GM21619 (cell line): Measurements from ENCODE around the gene CHI3L1.

Experiments used
- ATAC-seq: cut with Tn5 transposase; IDR thresholded peaks from one replicate; pipeline ENCODE4 v1.9.1; 2021; ENCODE audit not compliant: unreplicated experiment

CHI3L1 gene

DNA sequence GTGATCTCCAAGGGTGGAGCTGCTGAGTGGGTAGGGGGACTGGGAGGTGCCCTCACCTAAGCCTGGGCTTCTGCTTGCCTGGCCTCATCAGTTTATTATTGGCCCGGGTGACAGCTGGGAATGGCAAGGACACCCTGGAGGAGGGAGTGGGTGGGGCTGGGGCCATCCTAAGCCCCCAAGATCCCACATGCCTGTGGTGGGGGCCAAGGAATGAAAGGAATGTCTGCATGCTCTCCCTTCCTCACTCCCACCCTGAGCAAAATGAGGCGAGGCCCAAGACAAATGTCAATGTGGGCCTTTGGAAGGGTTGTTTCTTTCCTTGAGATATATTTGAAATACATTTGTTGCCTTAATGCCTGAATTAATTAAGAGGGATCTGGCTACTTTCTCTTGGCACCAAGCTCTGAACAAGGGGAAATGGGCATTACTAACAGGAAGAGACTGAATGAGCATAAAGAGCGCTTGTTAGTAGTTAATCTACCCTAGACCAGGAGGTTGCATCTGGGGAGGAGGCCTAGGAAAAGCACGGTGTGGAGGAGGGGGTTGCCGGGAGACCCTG is 19.7 kb upstream of the CHI3L1 start:
- ATAC-seq, result no peak

DNA sequence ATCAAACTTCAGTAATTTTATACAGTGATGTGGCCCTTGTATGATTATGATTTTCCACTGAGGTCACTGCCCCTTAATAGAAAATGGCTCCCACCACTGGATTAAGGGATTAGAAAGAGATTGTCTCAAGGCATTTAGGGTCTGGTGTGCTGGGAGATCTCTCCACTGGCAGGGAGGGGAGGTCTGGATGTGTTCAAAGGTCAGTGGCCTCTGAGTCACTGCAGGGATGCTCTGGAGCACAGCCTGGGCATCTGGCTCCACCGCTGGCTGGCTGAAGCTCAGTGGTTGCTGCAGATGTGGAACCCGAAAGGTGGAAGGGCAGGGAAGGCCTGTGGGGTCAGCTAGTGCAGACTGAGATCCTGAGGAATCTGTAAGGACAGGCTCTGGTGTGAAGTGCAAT is 18.3 kb upstream of the CHI3L1 start:
- ATAC-seq, result no peak

DNA sequence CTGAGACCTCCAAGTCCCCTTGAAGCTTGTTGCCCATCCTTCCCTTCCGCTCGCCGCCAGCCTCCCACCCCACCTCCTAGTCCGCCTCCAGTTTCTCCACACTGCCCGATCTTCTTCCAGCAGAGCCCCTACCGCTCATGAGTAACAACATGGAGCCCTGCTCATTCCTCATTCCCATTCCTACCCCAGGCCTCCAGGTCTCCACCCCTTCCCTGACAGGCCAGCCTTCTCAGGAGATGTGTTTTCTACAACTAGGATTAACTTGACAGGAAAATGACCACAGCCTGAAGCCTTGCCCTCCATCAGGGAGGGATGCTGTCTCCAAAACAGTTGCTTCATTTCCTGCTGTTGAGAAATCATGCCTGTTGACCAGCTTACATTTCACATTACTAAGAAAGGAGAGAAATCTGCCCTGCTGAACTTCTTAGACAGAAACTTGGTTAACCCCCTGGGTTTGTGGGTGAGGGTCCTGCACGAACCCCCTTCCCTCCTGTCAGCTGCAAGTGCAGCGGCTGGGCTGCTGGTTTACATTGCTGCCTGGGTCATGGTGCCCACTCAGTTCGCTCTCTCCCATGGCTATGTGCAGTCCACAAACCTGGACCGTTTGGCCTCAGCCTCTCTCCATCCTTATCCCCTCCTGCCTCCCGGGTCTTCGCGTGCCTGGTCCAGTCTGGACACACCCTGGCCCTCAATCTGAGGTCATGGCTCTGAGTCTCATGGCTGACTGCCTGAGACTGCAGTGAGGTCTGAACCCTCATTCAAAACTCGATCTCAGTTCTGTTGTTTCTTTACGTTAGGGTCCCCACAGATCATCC is 16.1 kb upstream of the CHI3L1 start:
- no peak for ATAC-seq

DNA sequence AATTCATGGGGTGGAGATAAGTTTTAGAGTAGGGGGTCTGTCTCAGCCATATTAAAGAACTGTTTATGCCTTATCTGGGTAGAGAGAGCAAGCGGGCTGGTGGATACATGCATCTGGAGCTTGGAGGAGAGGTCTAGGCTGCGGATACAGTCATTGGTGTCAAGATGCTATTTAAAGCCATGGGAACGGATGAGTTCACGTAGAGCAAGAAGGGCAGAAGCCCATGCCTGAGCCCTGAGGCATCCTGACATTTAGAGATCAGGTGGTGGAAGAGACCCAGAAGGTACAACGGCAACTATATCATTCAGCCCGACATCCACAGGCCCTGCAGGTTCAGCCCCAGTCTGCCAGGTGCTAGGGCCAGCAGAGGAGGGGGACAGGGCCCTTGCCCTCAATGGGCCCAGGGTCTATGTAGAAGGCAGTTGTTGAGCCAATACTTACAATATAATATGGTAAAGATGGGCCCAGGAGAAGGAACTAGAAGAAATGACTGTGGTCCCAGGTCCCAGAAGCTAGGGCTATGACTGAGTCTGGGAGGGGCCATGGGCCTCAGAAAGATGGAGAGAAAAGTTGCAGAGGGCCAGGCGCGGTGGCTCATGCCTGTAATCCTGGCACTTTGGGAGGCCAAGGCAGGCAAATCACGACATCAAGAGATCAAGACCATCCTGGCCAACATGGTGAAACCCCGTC is 15.2 kb upstream of the CHI3L1 start:
- no peak for ATAC-seq

DNA sequence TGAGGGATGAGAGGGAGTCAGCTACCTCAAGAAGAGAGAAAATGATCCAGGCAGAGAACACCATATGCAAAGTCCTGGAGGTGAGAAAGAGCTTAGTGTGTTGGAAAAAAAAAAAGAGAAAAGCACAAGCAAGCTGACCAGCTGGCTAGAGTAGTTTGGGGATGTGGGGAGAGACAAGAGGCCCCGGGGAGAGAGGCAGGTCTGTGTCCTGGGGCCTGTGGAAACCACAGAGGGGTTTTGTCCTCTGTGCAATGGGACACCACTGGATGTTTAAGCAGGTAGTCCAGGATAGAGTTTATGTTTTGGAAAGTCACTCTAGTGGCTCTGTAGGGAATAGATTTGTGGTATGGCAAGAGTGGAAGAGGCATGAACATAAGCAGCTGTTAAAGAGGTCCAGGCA is 14.4 kb upstream of the CHI3L1 start:
- ATAC-seq, result no peak

DNA sequence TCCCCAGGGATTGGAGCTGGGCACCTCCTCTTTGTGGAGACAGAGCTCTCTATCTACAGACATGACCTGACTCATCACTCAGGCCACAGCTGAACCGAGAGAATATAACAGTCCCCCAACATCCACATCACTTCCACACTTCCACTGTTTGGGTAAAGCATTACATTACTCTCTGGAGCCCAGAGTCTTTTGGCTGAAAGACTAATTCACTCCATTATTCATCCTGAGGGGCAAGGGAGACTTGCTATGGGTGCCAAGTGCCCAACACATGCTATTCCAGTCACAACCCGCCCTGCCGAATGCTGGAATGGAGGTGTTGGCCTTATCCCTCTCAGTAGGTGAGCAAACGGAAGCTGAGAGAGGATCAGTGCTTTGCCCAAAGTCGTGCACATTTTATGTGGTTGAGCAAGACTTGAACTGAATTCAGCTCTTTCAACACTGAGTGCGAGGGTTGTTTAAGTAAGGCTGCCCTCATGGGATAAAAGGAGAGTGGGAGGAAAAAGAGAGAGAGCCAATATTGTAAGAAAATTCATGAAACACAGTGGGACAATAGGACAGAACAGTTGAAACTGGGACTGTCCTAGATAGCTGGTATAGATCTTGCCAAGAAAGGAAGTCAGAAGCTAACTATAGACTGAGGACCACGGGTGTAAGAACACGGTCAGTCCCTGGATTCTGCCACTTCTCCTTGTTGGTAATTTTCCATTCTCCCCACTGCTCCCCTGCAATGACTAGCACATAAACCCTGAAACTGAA is 13.5 kb upstream of the CHI3L1 start:
- no peak for ATAC-seq

DNA sequence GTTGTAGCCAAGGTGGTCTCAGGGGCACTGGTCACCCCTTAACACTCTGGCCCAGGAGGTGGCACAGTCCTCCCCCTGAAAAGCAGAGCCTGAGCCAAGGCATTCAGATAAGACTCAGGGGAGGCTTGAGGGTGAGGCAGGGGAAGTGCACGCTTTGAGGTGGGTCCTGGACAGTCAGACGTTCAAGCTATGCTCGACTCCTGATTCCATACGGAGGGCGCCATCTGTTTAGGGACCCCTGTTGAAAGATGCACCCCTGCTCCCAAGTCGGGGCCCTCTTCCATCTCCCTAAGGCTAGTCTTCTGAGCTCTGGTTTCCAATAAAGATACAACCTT is 12.9 kb upstream of the CHI3L1 start:
- no peak for ATAC-seq

DNA sequence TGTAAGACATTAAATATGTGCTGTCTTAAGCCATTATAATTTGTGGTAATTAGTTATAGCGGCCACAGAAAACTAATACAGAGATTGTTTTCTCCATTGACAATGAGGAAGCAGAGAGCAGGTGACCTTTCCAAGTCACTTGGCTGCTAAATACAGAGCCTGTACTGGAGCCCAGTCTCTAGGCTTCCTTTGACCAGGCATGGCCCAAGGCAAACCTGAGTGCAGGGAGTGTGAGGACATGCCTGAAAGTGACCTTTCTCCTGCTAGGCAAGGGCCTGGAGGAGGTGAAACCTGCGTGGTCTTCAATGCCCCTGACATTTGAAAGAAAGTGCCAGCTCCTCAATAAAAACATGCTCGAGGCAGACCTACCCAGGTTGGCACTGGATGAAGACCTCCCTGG is 12.5 kb upstream of the CHI3L1 start:
- ATAC-seq, result no peak

DNA sequence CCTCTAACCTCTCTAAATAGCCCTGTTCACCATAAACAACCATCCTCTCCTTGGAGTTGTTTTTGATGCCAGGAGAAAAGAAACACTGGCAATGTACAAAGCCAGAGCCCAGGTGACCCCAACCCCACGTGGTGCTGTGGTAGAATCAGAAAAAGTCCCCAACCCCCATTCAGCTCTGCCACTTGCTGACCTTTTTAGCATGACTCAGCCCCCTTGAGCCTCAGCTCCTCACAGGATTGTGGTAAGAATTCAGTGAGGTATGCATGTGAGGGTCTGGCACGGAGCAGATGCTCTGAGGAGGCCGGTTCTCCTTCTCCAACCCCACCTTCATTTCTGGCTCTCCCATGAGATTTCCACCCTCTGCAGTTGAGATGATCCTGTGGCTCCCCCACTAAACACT is 11.1 kb upstream of the CHI3L1 start:
- no peak for ATAC-seq

DNA sequence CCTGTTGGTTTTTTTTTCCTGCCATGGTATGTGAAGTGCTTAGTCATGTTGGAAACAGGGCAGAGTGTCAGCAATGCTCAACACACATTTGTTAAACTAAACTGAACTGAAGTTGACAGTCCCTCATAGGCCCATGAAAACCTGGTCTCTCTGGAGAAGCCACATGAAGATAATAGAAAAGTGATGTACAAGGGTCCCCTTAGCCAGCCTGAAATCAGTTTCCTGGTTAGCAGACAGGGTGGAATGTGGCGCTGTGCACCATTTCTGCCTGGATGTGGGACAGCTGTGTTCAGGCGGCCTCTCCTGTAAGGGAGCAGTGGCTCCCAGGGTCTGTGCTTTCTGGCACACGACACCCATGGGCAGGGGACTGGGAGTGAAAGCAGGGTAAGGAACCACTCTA is 9.9 kb upstream of the CHI3L1 start:
- no peak for ATAC-seq

DNA sequence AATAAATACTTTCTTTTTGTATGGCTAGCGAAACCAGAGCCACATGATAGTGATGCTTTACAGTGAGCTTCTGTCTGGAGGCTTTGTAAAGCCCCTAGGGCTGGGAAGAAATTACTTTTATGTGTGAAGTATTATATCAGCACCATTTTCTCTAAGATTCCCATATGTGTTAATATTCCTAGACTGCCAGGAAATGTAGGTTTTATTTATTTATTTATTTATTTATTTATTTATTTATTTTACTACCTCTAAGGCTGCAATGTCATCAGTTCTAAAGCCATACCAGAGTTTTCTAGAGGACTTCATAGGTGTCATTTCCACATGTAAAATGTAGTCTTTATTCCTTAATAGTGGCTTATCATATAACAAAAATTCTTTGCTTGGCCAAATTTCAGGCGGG is 4.4 kb upstream of the CHI3L1 start:
- no peak for ATAC-seq

DNA sequence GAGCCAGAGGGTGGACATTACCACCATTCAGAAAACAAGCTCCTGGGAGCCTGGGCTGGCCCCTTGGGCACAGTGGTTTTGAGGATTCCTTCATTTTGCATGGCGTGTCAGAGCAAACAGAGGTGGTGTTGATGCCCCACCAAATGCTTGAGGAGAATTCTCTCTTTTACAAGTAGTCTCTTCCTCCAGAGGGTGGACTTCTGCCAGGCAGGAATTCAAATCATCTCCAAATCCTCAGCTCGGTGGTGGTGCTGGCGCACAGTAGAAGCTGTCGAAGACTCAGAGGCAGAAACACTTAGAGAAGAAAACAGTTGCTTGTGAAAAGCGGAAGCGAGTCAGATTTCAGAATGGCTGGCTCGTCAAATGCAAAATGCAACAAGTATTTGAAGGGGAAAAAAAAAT is 3.4 kb upstream of the CHI3L1 start:
- no peak for ATAC-seq

DNA sequence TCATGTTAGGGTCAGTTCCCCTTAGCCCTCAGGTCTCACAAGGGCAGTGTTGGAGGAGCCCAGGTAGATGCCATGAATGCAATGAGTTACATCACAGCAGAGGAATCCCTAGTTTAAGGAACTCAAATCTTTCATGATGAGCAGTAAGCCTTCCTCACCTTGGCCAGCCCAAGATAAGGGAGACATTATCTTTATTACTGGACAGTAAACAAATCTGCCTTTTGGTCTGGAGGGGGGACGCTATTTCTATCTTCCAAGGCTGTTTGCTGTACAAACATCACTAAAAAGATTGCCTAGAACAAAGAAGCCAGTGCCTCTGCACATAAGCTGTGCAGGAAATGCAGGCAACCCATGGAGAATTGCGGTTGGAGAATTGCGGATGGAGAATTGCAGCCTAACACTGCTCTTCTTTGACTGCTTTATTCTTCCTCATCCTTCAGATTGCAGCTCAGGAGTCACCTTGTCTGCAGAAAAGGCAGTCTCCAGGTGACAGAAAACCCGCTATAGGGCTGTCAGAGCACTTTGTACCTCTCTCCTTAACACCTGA is 2.3 kb upstream of the CHI3L1 start:
- no peak for ATAC-seq

DNA sequence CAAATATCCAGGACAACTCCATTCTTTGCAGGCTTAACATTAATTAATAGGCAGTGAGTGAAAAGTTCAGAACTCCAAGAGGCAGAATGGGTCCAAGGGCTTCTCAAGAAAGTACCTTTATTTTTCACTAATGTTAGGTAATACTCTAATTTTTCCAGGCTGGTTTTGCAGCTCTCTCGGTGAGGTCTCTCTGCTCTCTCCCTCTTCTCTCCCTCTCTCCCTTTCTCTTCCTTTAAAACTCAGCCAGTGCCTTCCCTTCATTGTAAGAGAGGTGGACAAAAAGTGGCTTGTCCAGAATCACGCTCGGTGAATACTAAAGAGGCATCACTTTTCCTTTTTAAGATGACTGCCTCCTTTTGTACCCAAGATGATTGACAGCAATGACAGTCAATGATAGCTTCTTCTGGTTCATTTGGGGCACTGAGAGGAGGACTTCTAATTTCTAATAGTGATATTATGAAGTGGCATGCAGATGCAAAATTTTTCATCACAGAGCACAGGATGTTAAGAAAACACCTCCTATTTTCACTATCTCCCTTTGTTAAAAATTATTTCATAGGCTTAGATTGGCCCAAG is 1.3 kb upstream of the CHI3L1 start:
- no peak for ATAC-seq

DNA sequence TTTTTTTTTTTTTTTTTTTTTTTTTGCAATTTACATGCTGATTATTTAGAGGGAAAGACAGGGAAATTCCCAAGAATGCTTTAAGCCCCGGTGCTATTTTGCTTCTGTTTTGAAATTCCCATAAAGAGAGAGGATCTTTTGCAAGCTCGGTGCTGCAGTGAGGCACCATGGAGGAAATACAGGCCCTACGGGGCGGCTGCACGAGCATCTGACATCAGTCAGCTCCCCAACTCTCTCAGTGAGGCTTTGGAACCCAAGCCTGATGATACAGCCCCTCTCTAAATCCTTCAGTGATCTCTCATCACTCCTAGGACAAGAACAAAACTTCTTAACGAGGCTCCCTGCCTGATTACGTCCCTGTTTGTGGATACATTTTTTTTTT is 791 bp upstream of the CHI3L1 start:
- no peak for ATAC-seq

DNA sequence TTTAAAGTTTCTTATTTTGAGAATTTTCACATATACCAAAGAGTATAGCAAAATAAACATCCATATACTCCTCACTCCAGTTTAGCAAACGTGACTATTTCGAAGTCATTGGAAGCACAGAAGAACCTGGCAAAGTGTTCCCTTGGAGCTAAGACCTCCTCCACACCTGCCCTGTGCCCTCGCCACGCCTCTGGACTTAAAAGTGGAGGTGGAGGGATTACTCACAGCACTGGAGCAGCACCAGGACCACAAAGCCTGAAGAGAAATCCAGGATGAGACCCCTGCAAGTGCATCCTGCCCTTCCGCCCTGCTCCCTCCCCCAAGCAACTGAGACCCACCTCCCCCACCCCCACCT is 436 bp downstream of the CHI3L1 start:
- no peak for ATAC-seq

DNA sequence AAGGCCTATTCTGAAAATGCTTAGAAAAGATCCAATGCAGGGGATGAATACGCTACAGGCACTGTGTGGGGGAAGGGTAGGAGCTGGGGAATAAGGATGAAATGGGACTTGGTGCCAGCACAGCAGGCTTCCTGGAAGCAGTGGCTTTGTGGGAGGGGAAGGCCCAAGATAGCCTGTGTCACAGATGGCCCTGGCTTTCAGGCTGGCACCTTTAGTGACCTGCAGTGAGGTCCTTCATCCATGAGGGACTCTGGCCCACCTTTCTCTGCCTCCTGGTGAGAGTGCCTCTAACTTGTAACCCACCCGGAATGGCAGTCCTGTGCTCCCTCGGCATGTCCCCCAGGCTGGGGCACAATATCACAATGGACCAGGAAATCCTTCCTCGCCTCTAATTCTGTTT is 919 bp downstream of the CHI3L1 start:
- ATAC-seq, result no peak

DNA sequence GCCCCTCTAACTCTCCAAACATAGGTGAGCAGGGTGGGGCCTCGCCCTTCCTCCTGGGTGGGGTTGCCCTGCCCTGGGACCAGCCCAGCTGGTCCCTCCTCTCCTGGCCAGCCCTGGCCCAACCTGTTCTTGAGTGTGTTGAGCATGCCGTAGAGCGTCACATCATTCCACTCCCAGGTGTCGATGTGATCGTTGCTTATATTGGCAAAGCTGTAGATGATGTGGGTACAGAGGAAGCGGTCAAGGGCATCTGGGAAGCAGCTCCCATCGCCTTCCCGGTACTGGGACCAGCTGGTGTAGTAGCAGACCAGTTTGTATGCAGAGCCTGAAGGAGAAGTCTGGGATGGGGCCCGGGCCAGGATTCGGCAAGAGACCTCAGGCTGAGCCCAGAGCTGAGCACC is 1.4 kb downstream of the CHI3L1 start:
- ATAC-seq, result no peak

DNA sequence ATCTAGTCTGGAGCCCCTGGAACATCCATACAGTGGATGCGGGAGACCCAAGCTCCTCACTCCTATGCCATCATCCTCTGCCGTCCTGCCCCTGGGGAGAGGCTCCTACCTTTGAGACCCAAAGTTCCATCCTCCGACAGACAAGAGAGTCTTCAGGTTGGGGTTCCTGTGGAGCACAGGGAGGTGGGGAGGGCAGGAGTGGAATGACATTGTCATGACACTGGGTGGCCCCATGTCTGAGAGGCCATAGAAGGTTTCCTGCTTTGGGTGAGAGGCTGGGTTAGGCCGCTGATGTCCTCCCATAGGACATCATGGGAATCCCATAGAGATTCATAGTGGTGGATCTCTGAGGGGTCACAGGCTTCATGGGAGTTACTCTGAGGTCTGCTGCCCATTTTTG is 2.0 kb downstream of the CHI3L1 start:
- ATAC-seq, result no peak

DNA sequence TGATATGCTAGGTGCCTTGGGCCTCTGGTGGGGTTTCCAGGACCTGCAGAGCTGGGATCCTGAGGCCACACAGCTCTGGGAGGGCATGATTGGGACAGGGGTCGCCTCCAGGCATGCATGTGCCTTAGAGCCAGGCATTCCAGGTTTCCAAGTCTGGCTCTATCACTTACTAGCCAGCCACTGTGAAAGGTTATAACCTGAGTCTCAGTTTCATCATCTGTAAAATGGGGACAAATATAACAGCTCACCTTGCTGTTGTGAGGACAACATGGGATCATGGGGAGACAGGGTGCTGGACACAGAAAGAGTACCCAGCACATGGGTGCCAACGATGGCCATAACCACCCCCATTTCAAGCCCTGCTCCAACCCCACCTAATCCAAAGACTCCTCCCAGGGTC is 2.7 kb downstream of the CHI3L1 start:
- no peak for ATAC-seq

DNA sequence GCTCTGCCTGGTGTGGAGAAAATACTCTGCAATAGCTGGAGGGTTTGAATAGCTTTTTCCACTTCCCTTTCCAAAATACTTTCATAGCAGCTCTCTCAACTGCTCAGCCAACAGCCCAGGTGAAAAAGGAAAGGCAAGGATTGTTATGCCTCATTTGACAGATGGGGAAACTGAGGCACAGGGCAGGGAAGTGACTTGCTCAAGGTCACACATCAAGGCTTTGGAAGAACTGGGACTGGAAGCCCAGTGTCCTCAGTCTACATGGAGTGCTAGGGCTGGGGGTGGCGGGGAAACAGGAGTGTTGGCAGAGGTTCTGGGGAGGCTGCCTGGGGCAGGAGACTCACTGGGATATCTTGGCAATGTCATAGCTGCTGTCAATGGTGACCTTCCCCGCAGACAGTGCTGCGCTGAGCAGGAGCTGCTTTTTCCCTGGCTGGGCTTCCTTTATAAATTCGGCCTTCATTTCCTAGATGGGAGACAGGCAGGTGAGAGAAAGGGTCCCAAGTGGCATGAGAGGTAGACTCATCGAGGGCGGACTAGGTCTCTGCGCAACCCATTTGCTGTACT is 4.0 kb downstream of the CHI3L1 start:
- ATAC-seq, result no peak
